Keratinocyte (primary cell): ENCODE data around the gene VPS11. TPM values are rescaled to one million over a fixed set of nuclear protein-coding genes. Genes with fewer than 3 reads are reported as not detected.

Source experiments
- DNase-seq: peaks from one replicate; pipeline ENCODE4 v3.0.0-alpha.2; 2011; ENCODE audit warnings: low read depth, missing footprints, low spot score
- FAIRE-seq: peaks from 2 replicates; lab custom pipeline; 2011; peaks lifted over from hg19 to GRCh38; lab: Jason Lieb, UNC
- H2AFZ ChIP-seq: 2 replicates; pipeline ENCODE4 v1.6.0; 2012; ENCODE audit warnings: low read length, control low read depth, inconsistent platforms; ENCODE audit not compliant: control insufficient read depth
- H3K27ac ChIP-seq: 2 replicates; pipeline ENCODE4 v1.5.1; 2011; ENCODE audit warnings: low read length; ENCODE audit not compliant: control insufficient read depth, insufficient read depth
- H3K27me3 ChIP-seq: 3 replicates; pipeline ENCODE4 v1.6.0; 2011; ENCODE audit warnings: low read length; ENCODE audit not compliant: control insufficient read depth, insufficient read depth; ENCODE audit errors: extremely low read depth
- H3K36me3 ChIP-seq, 2 experiments: 2 replicates in 1 of 2; 3 replicates in 1 of 2; pipeline ENCODE4 v1.5.1; 2011; ENCODE audit warnings: low read length in 2 of 2, mild to moderate bottlenecking in 1 of 2; ENCODE audit not compliant: control insufficient read depth in 2 of 2, insufficient read depth in 2 of 2; ENCODE audit errors: extremely low read depth in 1 of 2
- H3K4me1 ChIP-seq: 3 replicates; pipeline ENCODE4 v1.5.1; 2011; ENCODE audit warnings: low read length; ENCODE audit not compliant: control insufficient read depth, insufficient read depth; ENCODE audit errors: extremely low read depth
- H3K4me2 ChIP-seq: 3 replicates; pipeline ENCODE4 v1.6.0; 2011; ENCODE audit warnings: low read depth, low read length; ENCODE audit not compliant: control insufficient read depth, insufficient read depth; ENCODE audit errors: extremely low read depth
- H3K4me3 ChIP-seq, 3 experiments: fragments of 200-600 bp in 1 of 3; sonication (generic) in 1 of 3; 2 replicates in 2 of 3; 3 replicates in 1 of 3; pipeline ENCODE4 v1.5.1; 2011 to 2016; ENCODE audit warnings: low read length in 3 of 3, mild to moderate bottlenecking in 3 of 3, control low read depth in 2 of 3, inconsistent platforms in 1 of 3, low read depth in 1 of 3, mixed read lengths in 1 of 3, mixed run types in 1 of 3, moderate library complexity in 1 of 3; ENCODE audit not compliant: control insufficient read depth in 2 of 3, insufficient read depth in 2 of 3; ENCODE audit errors: extremely low read depth in 1 of 3
- H3K79me2 ChIP-seq: 2 replicates; pipeline ENCODE4 v1.6.0; 2012; ENCODE audit warnings: low read length; ENCODE audit not compliant: control insufficient read depth, insufficient read depth
- H3K9ac ChIP-seq: 3 replicates; pipeline ENCODE4 v1.6.0; 2011; ENCODE audit warnings: low read length; ENCODE audit not compliant: control insufficient read depth, insufficient read depth; ENCODE audit errors: extremely low read depth
- H3K9me1 ChIP-seq: 3 replicates; pipeline ENCODE4 v1.6.0; 2011; ENCODE audit warnings: low read length; ENCODE audit not compliant: control insufficient read depth, insufficient read depth; ENCODE audit errors: extremely low read depth
- H3K9me3 ChIP-seq: 2 replicates; pipeline ENCODE4 v1.5.1; 2012; ENCODE audit warnings: low read depth, low read length; ENCODE audit not compliant: control insufficient read depth
- H4K20me1 ChIP-seq: 3 replicates; pipeline ENCODE4 v1.6.0; 2011; ENCODE audit warnings: low read length; ENCODE audit not compliant: control insufficient read depth, insufficient read depth; ENCODE audit errors: extremely low read depth
- CTCF ChIP-seq, 3 experiments: IDR thresholded peaks in 1 of 3; conservative IDR thresholded peaks in 1 of 3; optimal IDR thresholded peaks in 1 of 3; 2 replicates in 2 of 3; 3 replicates in 1 of 3; pipeline versions ENCODE3 to v1.5.1; 2011; ENCODE audit warnings: low read length in 3 of 3, mild to moderate bottlenecking in 3 of 3, moderate library complexity in 2 of 3, control low read depth in 1 of 3, inconsistent platforms in 1 of 3; ENCODE audit not compliant: insufficient read depth in 2 of 3; ENCODE audit errors: extremely low read depth in 1 of 3
- EZH2 ChIP-seq: IDR thresholded peaks from one replicate; pipeline ENCODE4 v1.6.1; 2012; ENCODE audit warnings: inconsistent platforms, mild to moderate bottlenecking, low read length, moderate library complexity
- dilution Hi-C: fragments of 300-500 bp; cut with MboI; formaldehyde crosslinking; loops from one replicate; pipeline ENCODE4 v1.7.0; 2020; ENCODE audit warnings: low sequenced_read_pairs; ENCODE audit not compliant: extremely low pct_ligation_motif_present
- polyA minus RNA-seq, 3 experiments: library from RNA; depleted of rRNA, polyadenylated mRNA; stranded (reverse); fragments of >200 nt; gene quantifications; 1 replicate in 1 of 3; 2 replicates in 1 of 3; 3 replicates in 1 of 3; pipeline ENCODE4 v1.2.3, GENCODE V29; 2011
- polyA plus RNA-seq, 5 experiments: library from polyadenylated mRNA; depleted of rRNA in 3 of 5; stranded (reverse) in 3 of 5; stranded (forward) in 1 of 5; unstranded in 1 of 5; fragments of >200 nt; gene quantifications; 1 replicate in 1 of 5; 2 replicates in 3 of 5; 3 replicates in 1 of 5; pipeline versions ENCODE4 v1.2.1 to v1.2.3, GENCODE V29; 2011 to 2012; ENCODE audit warnings: missing spikeins in 2 of 5, low read depth in 1 of 5, low replicate concordance in 1 of 5

The VPS11 gene
- polyA plus RNA-seq = 9.0 to 18.9 TPM (median 12.1 TPM) in 3 replicates
- polyA plus RNA-seq (2011; ENCODE audit: low read depth) = 21.7 TPM
- 9.2 and 12.5 TPM in 2 replicates for polyA plus RNA-seq (2011; cell fraction: cytosol; rRNA removed)
- 22.8 and 28.2 TPM in 2 replicates for polyA plus RNA-seq (2011; cell fraction: nucleus; rRNA removed)
- 18.6 and 44.7 TPM in 2 replicates for polyA plus RNA-seq (2012; ENCODE audit: low replicate concordance)
- polyA minus RNA-seq = 24.4 to 37.2 TPM (median 29.3 TPM) in 3 replicates
- polyA minus RNA-seq (2011; cell fraction: cytosol; rRNA and poly(A)+ RNA removed) = 13.2 TPM
- polyA minus RNA-seq (2011; cell fraction: nucleus; rRNA and poly(A)+ RNA removed) = 11.3 and 15.9 TPM in 2 replicates

DNA sequence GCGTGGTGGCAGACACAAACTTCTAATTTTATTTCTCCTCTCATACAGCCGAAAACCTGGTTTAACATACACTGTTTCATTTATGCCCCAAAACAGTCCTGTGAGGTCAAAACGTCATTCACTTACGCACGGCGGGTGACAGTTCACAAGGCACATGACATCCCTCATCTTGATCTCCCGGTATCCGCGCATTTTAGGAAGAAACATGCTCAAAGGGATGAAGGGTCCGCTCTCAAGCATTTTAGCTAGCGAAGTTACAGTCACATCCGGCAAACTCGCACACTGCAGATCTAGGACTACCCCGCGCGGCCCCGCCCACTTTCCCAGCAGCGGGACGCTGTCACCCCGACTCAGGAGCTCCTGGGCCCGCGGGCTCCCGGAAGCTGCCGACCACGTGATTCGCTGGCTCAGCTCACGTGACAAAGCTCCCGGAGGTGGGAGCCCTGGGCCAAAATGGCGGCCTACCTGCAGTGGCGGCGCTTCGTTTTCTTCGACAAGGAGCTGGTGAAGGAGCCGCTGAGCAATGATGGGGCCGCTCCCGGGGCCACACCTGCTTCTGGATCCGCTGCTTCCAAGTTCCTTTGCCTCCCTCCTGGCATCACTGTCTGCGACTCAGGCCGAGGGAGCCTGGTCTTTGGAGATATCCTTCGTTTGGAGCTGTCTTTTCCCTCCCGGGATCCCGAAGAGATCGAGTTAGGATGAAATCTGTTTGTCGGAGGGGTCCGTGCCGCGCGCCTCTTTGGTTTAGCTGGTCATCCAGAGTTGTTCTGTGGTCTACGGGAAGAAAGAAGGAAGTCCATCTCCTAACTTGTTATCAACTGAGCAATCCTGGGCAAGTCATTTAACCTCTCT, at the start of gene VPS11:
Gene VPS11 (plus strand): TSS at position 448 of the 852 bp plus-strand sequence. CDS start 6 bp downstream, at position 454.
- FAIRE-seq (peak; percentile 48), DNase-seq (peak; percentile 73)
- Histone ChIP-seq H3K27ac (peak within 1 kb of the TSS; percentile 85), H3K9me3 (no peaks in the 10 kb centered on the region), H4K20me1 (no peaks in the 10 kb centered on the region), H3K4me3 (peak within 1 kb of the TSS; percentile 85 to 99 (median 98)), H3K4me2 (peak within 1 kb of the TSS; percentile 98), H2AFZ (peak within 1 kb of the TSS; percentile 99), H3K36me3 (peaks cover 5 to 8% of the 10 kb centered on the region in 2 experiments), H3K79me2 (peaks cover 17% of the 10 kb centered on the region), H3K9ac (peak within 1 kb of the TSS; percentile 96), H3K4me1 (peaks cover 5% of the 10 kb centered on the region), H3K9me1 (no peaks in the 10 kb centered on the region), H3K27me3 (no peaks in the 10 kb centered on the region)
- dilution Hi-C loops = no loop called here
- no peak for TF ChIP-seq EZH2
- no peak for TF ChIP-seq CTCF (optimal IDR thresholded peaks at IDR 0.05 in 1 of 3, IDR thresholded peaks at IDR 0.05 in 1 of 3, conservative IDR thresholded peaks at IDR 0.05 in 1 of 3; ENCODE audit: extremely low read depth in 1 of 3, insufficient read depth in 2 of 3, low read length in 3 of 3)

DNA sequence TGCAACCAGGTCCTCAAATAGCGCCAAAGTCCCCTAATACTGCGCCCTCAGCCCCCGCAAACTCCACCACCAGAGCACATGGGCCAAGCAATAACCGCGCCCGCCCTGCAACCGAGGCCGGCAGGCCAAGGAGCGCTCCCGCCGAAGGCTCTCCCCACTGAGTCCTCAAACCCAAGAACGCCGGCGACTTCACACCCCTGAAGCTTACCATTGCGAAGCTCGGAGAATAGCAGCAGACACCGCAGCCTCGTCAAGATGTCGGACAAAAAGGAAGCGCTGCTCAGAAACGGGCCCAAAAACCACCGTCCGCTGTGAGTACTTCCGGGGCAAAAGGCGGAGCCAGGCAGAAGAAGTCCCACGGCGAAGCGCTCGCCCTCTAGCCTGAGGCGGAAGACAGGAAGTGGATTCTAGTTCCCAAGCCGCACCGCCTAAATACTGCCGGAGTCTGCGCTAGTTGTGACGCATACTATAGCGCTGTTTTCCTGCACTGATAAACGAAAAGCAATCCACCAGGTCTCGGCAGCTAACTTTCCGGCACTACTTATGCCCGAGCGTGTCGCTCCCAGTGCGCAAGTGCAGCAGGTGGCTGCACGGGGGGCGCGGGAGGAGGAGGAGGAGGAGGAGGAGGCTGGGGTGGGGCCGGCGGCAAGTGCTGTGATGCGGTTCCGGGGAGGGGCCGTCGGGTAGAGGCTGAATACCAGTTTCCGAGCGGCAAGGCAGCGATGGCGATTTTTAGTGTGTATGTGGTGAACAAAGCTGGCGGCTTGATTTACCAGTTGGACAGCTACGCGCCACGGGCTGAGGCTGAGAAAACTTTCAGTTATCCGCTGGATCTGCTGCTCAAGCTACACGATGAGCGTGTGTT, 49.3 kb upstream of the VPS11 start, which contains the start of the genes RPS25 and TRAPPC4:
Gene RPS25 (minus strand): TSS at position 270 of the 865 bp plus-strand sequence. CDS start 59 bp downstream, at position 211.
Gene TRAPPC4 (plus strand): TSS at position 693 of the 865 bp plus-strand sequence. CDS start 30 bp downstream, at position 723.
- FAIRE-seq (no peak), DNase-seq (peak; percentile 83)
- TF ChIP-seq CTCF (optimal IDR thresholded peaks at IDR 0.05 in 1 of 3, IDR thresholded peaks at IDR 0.05 in 1 of 3, conservative IDR thresholded peaks at IDR 0.05 in 1 of 3; ENCODE audit: extremely low read depth in 1 of 3, insufficient read depth in 2 of 3, low read length in 3 of 3) (no peak), EZH2 (no peak)
- dilution Hi-C loops = no loop called here
- no peaks in the 10 kb centered on the region for H3K9me3 ChIP-seq
- peak within 1 kb of the TSS; percentile 82 for H3K4me2 ChIP-seq
- peak within 1 kb of the TSS; percentile 99 for H2AFZ ChIP-seq
- H3K4me1 ChIP-seq = peaks cover 19% of the 10 kb centered on the region
- H3K9ac ChIP-seq = peak within 1 kb of the TSS; percentile 98
- peak within 1 kb of the TSS; percentile 83 to 99 (median 99) for H3K4me3 ChIP-seq
- H3K79me2 ChIP-seq = peaks cover 53% of the 10 kb centered on the region
- H3K9me1 ChIP-seq = no peaks in the 10 kb centered on the region
- H3K27me3 ChIP-seq = no peaks in the 10 kb centered on the region
- peaks cover 15 to 31% of the 10 kb centered on the region in 2 experiments for H3K36me3 ChIP-seq
- peaks cover 2% of the 10 kb centered on the region for H4K20me1 ChIP-seq
- peak within 1 kb of the TSS; percentile 94 for H3K27ac ChIP-seq
